ENCODE measurements around the gene SLAMF7. TPM values are rescaled to one million over a fixed set of nuclear protein-coding genes. Genes with fewer than 3 reads are reported as not detected.
"Not testable (repeated sequence)": the region's sequence is repeated elsewhere in the genome, so short reads cannot be mapped to it uniquely, and the experiment has no call there.

Gene SLAMF7
- polyA plus RNA-seq, 2 of the 4 experiments (the other 2 are of a cell fraction): 0.57 to 1.8 TPM

DNA sequence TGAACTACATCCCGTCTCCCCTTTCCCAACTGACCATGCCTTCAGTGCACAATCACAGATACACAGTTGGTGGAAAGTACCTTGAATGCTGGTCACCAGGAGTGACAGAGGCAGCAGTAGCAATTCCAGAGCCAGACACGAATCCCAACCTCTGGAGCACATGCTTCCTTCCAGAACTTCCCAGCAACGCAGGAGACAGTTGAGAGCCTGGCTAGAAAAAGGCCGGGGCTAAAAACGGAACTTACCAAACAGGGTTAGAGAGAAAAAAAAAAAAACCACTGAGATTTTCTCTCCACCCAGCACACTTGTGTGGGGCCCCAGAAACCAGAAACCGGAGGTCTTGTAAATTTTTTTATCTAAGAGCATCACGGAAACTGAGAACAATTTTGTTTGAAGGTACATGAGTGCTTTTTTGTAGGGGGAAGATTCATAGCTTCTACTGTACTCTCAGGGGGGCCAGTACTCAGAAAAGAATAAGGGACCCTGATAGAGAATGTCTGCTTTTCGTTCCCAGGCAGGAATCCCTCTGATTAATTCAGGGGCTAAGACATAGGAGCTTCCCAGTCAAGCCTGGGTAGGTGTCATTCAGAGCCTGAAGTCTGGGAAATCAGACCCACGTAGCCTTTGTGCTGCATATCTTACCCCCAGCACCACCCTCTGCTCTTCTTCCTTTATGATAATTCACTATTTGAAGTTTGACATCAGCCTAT is 27.3 kb upstream of the SLAMF7 start, which contains the start of gene CD48:
TSS of gene CD48 (minus strand) at position 221 of the 710 bp plus-strand sequence. CDS start at position 162, 59 bp downstream.
- DNase-seq (ENCODE audit: low read depth in 1 of 2, low spot score in 1 of 2) (no peak), ATAC-seq (no peak), FAIRE-seq (no peak)
- Histone ChIP-seq H3K9me3 (no peaks in the 10 kb centered on the region), H3K4me3 (no peak within 1 kb of the TSS), H3K4me2 (no peak within 1 kb of the TSS), H3K27ac (no peak within 1 kb of the TSS), H3K4me1 (no peaks in the 10 kb centered on the region)
- CTCF ChIA-PET: interaction anchor here (1.3 to 1.6 kb wide), 2 partner anchors 240 to 278 kb away, joined by 4 to 6 read pairs; no protein-coding TSS in a partner anchor
- POLR2A ChIA-PET: no interaction called here
- WGBS (ENCODE audit: missing lambda C conversion rate): 38% methylated on average over 9 of the region's 9 CpGs
- no peak for TF ChIP-seq MAZ (IDR thresholded peaks at IDR 0.05; ENCODE audit: borderline replicate concordance, low read depth, low read length)

DNA sequence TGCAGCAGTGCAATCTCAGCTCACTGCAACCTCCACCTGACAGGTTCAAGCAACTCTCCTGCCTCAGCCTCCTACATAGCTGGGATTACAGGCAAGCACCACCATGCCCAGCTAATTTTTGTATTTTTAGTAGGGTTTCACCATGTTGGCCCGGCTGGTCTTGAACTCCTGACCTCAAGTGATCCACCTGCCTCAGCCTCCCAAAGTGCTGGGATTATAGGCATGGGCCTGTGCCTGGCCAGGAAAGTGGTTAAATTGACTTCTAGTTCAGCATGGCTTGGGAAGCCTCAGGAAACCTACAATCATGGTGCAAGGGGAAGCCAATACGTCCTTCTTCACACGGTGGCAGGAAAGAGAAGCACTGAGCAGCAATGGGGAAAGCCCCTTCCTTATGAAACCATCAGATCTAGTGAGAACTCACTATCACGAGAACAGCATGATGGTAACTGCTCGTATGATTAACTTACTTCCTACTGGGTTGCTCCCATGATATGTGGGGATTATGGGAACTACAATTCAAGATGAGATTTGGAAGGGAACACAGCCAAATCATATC is 26.4 kb upstream of the SLAMF7 start:
- FAIRE-seq; DNase-seq (ENCODE audit: low read depth in 1 of 2, low spot score in 1 of 2); H3K4me1 ChIP-seq; H3K9me3 ChIP-seq; H3K27ac ChIP-seq; H3K4me2 ChIP-seq; H3K4me3 ChIP-seq; ATAC-seq; POLR2A ChIA-PET: not testable (repeated sequence)
- CTCF ChIA-PET: interaction anchor here (0.9 to 1.6 kb wide), 4 partner anchors 239 to 278 kb away, joined by 3 to 6 read pairs (median 4); partner anchors contain the start of gene ITLN2
- WGBS (ENCODE audit: missing lambda C conversion rate): 59% methylated on average over 5 of the region's 5 CpGs

DNA sequence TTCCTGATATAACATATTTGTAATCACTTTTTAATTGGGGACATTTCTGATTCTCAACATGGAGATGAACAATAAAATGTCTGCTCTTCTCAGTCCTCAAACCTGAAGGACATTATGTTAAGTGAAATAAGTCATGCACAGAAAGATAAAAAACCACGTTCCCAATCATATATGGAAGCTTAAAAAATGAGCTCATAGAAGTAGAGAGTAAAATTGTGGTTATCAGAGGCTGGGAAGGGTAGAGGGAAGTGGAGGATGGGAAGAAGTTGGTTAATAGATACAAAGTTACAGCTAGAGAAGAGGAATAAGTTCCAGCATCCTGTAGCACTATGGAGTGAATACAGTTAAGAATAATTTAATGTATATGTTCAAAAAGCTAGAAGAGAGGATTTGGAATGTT is 25.9 kb upstream of the SLAMF7 start:
- Histone ChIP-seq H3K4me1 (no peaks in the 10 kb centered on the region), H3K9me3 (no peaks in the 10 kb centered on the region), H3K27ac (no peak overlapping the region), H3K4me2 (no peak overlapping the region), H3K4me3 (no peak overlapping the region)
- POLR2A ChIA-PET: no interaction called here
- CTCF ChIA-PET: interaction anchor here (0.9 to 1.6 kb wide), 3 partner anchors 239 to 277 kb away, joined by 3 to 6 read pairs (median 4); partner anchors contain the start of gene ITLN2
- whole genome bisulfite sequencing (ENCODE audit: missing lambda C conversion rate): 0% methylated on average over 1 of the region's 1 CpG
- FAIRE-seq (no peak), ATAC-seq (no peak), DNase-seq (ENCODE audit: low read depth in 1 of 2, low spot score in 1 of 2) (no peak)
- no peak for TF ChIP-seq HOXB5 (CRISPR knock-in tag; IDR thresholded peaks at IDR 0.05)
- TF ChIP-seq ZNF302 (CRISPR knock-in tag; IDR thresholded peaks at IDR 0.05): no peak
- TF ChIP-seq TP53 (CRISPR knock-in tag; IDR thresholded peaks at IDR 0.05): no peak
- no peak for TF ChIP-seq KDM1A (IDR thresholded peaks at IDR 0.05; ENCODE audit: low read depth)

DNA sequence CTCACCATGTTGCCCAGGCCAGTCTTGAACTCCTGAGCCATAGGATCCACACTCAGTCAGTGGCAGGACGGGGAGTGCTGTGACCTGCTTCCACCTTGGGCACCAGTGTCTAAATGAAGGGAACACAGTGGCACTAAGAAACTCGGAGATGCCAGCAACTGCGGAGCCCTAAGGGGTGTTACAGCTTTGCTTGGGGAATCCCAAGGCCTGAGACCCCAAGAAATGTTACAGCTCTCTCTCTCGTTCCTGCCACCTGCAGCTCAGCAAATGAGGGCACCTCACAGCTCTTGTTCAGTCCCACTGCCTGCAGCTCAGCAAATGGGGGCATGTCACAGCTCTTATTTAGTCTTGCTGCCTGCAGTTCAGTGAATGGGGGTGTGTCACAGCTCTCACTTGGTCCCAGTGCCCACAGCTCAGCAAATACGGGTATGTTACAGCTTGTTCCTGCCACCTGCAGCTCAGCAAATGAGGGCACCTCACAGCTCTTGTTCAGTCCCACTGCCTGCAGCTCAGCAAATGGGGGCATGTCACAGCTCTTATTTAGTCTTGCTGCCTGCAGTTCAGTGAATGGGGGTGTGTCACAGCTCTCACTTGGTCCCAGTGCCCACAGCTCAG is 24.9 kb upstream of the SLAMF7 start:
- FAIRE-seq, POLR2A ChIA-PET: not testable (repeated sequence)

DNA sequence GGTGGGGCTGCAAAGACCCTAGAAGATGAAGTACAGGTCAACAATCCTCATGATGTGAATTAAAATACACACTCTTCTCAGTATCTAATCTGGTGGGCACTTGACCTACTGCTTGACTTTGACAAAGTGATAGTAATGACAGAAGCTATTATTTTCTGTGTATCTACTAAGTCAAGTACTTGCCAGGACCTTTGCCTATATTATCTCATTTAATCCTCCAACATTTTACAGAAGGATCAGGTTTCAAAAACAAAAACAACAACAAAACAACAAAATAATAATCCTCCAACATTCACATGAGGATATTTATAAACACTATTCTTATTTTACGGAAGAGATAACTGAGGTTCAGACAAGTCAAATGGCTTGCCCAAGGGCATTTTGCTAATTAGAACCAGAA is 23.0 kb upstream of the SLAMF7 start:
- Histone ChIP-seq H3K4me3 (no peak overlapping the region), H3K9me3 (no peaks in the 10 kb centered on the region), H3K4me1 (no peaks in the 10 kb centered on the region; the same call in 2 of the 3 replicates), H3K27ac (no peak overlapping the region), H3K4me2 (no peak overlapping the region)
- ChIA-PET CTCF (interaction anchor here (0.6 to 3.3 kb wide), 7 partner anchors 9 to 1584 kb away, joined by 3 to 14 read pairs (median 5); partner anchors contain the start of gene KLHDC9), POLR2A (no interaction called here)
- TF ChIP-seq, protein P1, sequence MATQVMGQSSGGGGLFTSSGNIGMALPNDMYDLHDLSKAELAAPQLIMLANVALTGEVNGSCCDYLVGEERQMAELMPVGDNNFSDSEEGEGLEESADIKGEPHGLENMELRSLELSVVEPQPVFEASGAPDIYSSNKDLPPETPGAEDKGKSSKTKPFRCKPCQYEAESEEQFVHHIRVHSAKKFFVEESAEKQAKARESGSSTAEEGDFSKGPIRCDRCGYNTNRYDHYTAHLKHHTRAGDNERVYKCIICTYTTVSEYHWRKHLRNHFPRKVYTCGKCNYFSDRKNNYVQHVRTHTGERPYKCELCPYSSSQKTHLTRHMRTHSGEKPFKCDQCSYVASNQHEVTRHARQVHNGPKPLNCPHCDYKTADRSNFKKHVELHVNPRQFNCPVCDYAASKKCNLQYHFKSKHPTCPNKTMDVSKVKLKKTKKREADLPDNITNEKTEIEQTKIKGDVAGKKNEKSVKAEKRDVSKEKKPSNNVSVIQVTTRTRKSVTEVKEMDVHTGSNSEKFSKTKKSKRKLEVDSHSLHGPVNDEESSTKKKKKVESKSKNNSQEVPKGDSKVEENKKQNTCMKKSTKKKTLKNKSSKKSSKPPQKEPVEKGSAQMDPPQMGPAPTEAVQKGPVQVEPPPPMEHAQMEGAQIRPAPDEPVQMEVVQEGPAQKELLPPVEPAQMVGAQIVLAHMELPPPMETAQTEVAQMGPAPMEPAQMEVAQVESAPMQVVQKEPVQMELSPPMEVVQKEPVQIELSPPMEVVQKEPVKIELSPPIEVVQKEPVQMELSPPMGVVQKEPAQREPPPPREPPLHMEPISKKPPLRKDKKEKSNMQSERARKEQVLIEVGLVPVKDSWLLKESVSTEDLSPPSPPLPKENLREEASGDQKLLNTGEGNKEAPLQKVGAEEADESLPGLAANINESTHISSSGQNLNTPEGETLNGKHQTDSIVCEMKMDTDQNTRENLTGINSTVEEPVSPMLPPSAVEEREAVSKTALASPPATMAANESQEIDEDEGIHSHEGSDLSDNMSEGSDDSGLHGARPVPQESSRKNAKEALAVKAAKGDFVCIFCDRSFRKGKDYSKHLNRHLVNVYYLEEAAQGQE (IDR thresholded peaks at IDR 0.05): no peak
- TF ChIP-seq, protein P2, sequence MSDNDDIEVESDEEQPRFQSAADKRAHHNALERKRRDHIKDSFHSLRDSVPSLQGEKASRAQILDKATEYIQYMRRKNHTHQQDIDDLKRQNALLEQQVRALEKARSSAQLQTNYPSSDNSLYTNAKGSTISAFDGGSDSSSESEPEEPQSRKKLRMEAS (IDR thresholded peaks at IDR 0.05): no peak
- no peak for TF ChIP-seq HOXB5 (CRISPR knock-in tag; IDR thresholded peaks at IDR 0.05)
- TF ChIP-seq FOSL2 (IDR thresholded peaks at IDR 0.05): no peak
- TF ChIP-seq FOSL2 (CRISPR knock-in tag; IDR thresholded peaks at IDR 0.05): no peak
- TF ChIP-seq, protein P3, sequence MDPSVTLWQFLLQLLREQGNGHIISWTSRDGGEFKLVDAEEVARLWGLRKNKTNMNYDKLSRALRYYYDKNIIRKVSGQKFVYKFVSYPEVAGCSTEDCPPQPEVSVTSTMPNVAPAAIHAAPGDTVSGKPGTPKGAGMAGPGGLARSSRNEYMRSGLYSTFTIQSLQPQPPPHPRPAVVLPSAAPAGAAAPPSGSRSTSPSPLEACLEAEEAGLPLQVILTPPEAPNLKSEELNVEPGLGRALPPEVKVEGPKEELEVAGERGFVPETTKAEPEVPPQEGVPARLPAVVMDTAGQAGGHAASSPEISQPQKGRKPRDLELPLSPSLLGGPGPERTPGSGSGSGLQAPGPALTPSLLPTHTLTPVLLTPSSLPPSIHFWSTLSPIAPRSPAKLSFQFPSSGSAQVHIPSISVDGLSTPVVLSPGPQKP (IDR thresholded peaks at IDR 0.05; ENCODE audit: low read depth, low read length): no peak
- TF ChIP-seq RFX5 (IDR thresholded peaks at IDR 0.05): no peak
- ATAC-seq: no peak
- no peak for DNase-seq (ENCODE audit: low read depth in 1 of 2, low spot score in 1 of 2)
- 85% methylated on average over 1 of the region's 1 CpG for WGBS (ENCODE audit: missing lambda C conversion rate)
- FAIRE-seq: no peak

More for the DNA sequence above, 24.9 kb upstream of the SLAMF7 start:
- H3K4me1 ChIP-seq; H3K4me3 ChIP-seq; ATAC-seq; H3K9me3 ChIP-seq; H3K4me2 ChIP-seq; H3K27ac ChIP-seq; DNase-seq (ENCODE audit: low read depth in 1 of 2, low spot score in 1 of 2): not testable (repeated sequence)
- CTCF ChIA-PET: interaction anchor here (0.6 to 3.3 kb wide), 3 partner anchors 12 to 238 kb away, joined by 3 to 14 read pairs (median 7); no protein-coding TSS in a partner anchor
- 47% methylated on average over 3 of the region's 5 CpGs for WGBS (ENCODE audit: missing lambda C conversion rate)

Measured in A549 (cell line).